HepG2 (cell line): ENCODE measurements around the gene ZSWIM6. TPM values are rescaled to one million over a fixed set of nuclear protein-coding genes. Genes with fewer than 3 reads are reported as not detected.

ENCODE experiments used
- ATAC-seq: fragments of 200-7000 bp; cut with Tn5 transposase; 3 replicates; pipeline ENCODE4 v1.9.1; 2020; ENCODE audit warnings: mild to moderate bottlenecking, moderate library complexity
- BruUV-seq: library from RNA; stranded (reverse); fragments of 400-500 nt; replicated peaks from 2 replicates; lab custom pipeline; 2021; lab: Mats Ljungman, UMichigan
- CTCF ChIA-PET: fragments of 300-600 bp; formaldehyde crosslinking; extraction: SDS; loops from one replicate; lab custom pipeline; 2021; ENCODE audit warnings: low total read pairs, inconsistent platforms, low intra/inter-chr PET ratio; lab: Yijun Ruan, JAX
- POLR2A ChIA-PET: fragments of 350-600 bp; sonication (Branson Sonifier 250); formaldehyde crosslinking; loops from one replicate; lab custom pipeline; 2020; ENCODE audit warnings: antibody characterized with exemption, inconsistent platforms; lab: Yijun Ruan, JAX
- DNase-seq: peaks from one replicate; pipeline ENCODE4 v3.0.0-alpha.2; 2015; ENCODE audit warnings: low spot score
- FAIRE-seq: peaks from 3 replicates; lab custom pipeline; 2011; peaks lifted over from hg19 to GRCh38; lab: Jason Lieb, UNC
- H2AFZ ChIP-seq: one replicate; pipeline ENCODE4 v1.6.1; 2011; ENCODE audit warnings: low read length, inconsistent platforms
- H3K27ac ChIP-seq: fragments of 300-600 bp; 3 replicates; pipeline ENCODE4 v1.8.0; 2011; ENCODE audit warnings: mixed run types, mild to moderate bottlenecking, mixed read lengths, low read length, inconsistent platforms; ENCODE audit not compliant: insufficient read depth; ENCODE audit errors: extremely low read length
- H3K27me3 ChIP-seq, 2 experiments: fragments of 200-600 bp in 1 of 2; 2 replicates in 1 of 2; 3 replicates in 1 of 2; pipeline versions ENCODE4 v1.6.0 to v1.8.0; 2011; ENCODE audit warnings: low read length in 2 of 2, mild to moderate bottlenecking in 2 of 2, moderate library complexity in 2 of 2, inconsistent platforms in 1 of 2; ENCODE audit not compliant: insufficient read depth in 2 of 2, control insufficient read depth in 1 of 2
- H3K36me3 ChIP-seq, 2 experiments: fragments of 200-600 bp in 1 of 2; replicated peaks in 1 of 2; 2 replicates in 1 of 2; 3 replicates in 1 of 2; pipeline versions ENCODE4 v1.5.1 to v1.8.0; 2011; ENCODE audit warnings: low read length in 2 of 2, inconsistent platforms in 1 of 2; ENCODE audit not compliant: insufficient read depth in 2 of 2, control insufficient read depth in 1 of 2
- H3K4me1 ChIP-seq: 2 replicates; pipeline ENCODE4 v1.5.1; 2012; ENCODE audit warnings: low read length, inconsistent platforms; ENCODE audit not compliant: insufficient read depth
- H3K4me2 ChIP-seq: 2 replicates; pipeline ENCODE4 v1.6.0; 2011; ENCODE audit warnings: low read depth, low read length, inconsistent platforms
- H3K4me3 ChIP-seq, 3 experiments: fragments of 200-600 bp in 1 of 3; sonication (generic), shearing (Covaris generic) in 1 of 3; replicated peaks in 1 of 3; 2 replicates each; pipeline ENCODE4 v1.5.1; 2011 to 2016; ENCODE audit warnings: low read length in 3 of 3, inconsistent platforms in 2 of 3, low read depth in 2 of 3, mild to moderate bottlenecking in 2 of 3, control low read depth in 1 of 3, mixed read lengths in 1 of 3; ENCODE audit not compliant: insufficient read depth in 1 of 3
- H3K79me2 ChIP-seq: one replicate; pipeline ENCODE4 v1.6.1; 2011; ENCODE audit warnings: low read length, inconsistent platforms; ENCODE audit not compliant: insufficient read depth
- H3K9ac ChIP-seq: 2 replicates; pipeline ENCODE4 v1.6.0; 2011; ENCODE audit warnings: mild to moderate bottlenecking, low read depth, low read length, inconsistent platforms; ENCODE audit not compliant: insufficient read depth
- H3K9me3 ChIP-seq: 2 replicates; pipeline ENCODE4 v1.5.1; 2012; ENCODE audit warnings: mild to moderate bottlenecking, low read length
- H4K20me1 ChIP-seq: 2 replicates; pipeline ENCODE4 v1.6.0; 2011; ENCODE audit warnings: inconsistent platforms, mild to moderate bottlenecking, low read length, moderate library complexity; ENCODE audit not compliant: insufficient read depth
- ATF7 ChIP-seq, 2 experiments: fragments of 450-650 bp in 1 of 2; sonication (generic) in 1 of 2; formaldehyde crosslinking in 1 of 2; IDR thresholded peaks; 2 replicates each; pipeline versions ENCODE4 v1.4.0 to v1.6.1; 2016 to 2020; ENCODE audit warnings: antibody characterized with exemption in 1 of 2, mild to moderate bottlenecking in 1 of 2, missing genetic modification reagents in 1 of 2
- BRCA1 ChIP-seq: sonication (generic); formaldehyde crosslinking; IDR thresholded peaks from 2 replicates; pipeline ENCODE4 v1.4.0; 2020; ENCODE audit warnings: missing genetic modification reagents
- HMGA1 ChIP-seq: sonication (generic); formaldehyde crosslinking; conservative IDR thresholded peaks from 2 replicates; pipeline ENCODE4 v1.4.0; 2020; ENCODE audit warnings: missing genetic modification reagents
- HOXA5 ChIP-seq: sonication (generic); formaldehyde crosslinking; IDR thresholded peaks from 2 replicates; pipeline ENCODE4 v1.4.0; 2020; ENCODE audit warnings: missing genetic modification reagents
- KLF15 ChIP-seq: sonication (generic); formaldehyde crosslinking; IDR thresholded peaks from 2 replicates; pipeline ENCODE4 v1.8.1; 2023; ENCODE audit warnings: borderline replicate concordance, mild to moderate bottlenecking, inconsistent platforms, missing genetic modification reagents, mixed read lengths
- NCOA1 ChIP-seq: sonication (generic); formaldehyde crosslinking; IDR thresholded peaks from 2 replicates; pipeline ENCODE4 v1.9.0; 2021; ENCODE audit warnings: missing genetic modification reagents
- ZNF232 ChIP-seq: sonication (generic); formaldehyde crosslinking; IDR thresholded peaks from 2 replicates; pipeline ENCODE4 v1.4.0; 2020; ENCODE audit warnings: missing genetic modification reagents, borderline replicate concordance
- ZSCAN30 ChIP-seq: sonication (generic); formaldehyde crosslinking; IDR thresholded peaks from 2 replicates; pipeline ENCODE4 v1.5.0; 2020; ENCODE audit warnings: mild to moderate bottlenecking, missing genetic modification reagents
- WGBS: methylation state at CpG from one replicate; pipeline ENCODE4 v1.1.6; 2017; ENCODE audit warnings: low lambda C conversion rate; 5-methylcytosine and 5-hydroxymethylcytosine counted together
- in situ Hi-C: cut with HindIII; loops from 2 replicates; pipeline ENCODE4 v1.10.0; 2017; ENCODE audit warnings: low pct_unique_long_range_greater_than_20kb; ENCODE audit not compliant: extremely low pct_ligation_motif_present
- intact Hi-C: fragments of 100-400 bp; cut with micrococcal nuclease; formaldehyde crosslinking; loops from one replicate; pipeline ENCODE4 v1.10.0; 2022; ENCODE audit not compliant: unreplicated experiment
- polyA plus RNA-seq, 8 experiments: library from polyadenylated mRNA; depleted of rRNA in 3 of 8; stranded (reverse) in 7 of 8; unstranded in 1 of 8; fragments of >200 nt; fragmentation: Illumina TruSeq in 4 of 8; extraction: Trizol in 4 of 8; gene quantifications; 2 replicates each; pipeline versions ENCODE4 v1.2.1 to v1.2.3, GENCODE V29; 2011 to 2016; ENCODE audit warnings: low read depth in 4 of 8, missing spikeins in 1 of 8, mixed read lengths in 1 of 8; ENCODE audit not compliant: insufficient read depth in 1 of 8
- total RNA-seq, 5 experiments: library from RNA; depleted of rRNA; stranded (reverse); fragments of >200 nt; fragmentation: Illumina TruSeq; extraction: Trizol; gene quantifications; 2 replicates each; pipeline ENCODE4 v1.2.3, GENCODE V29; 2016; ENCODE audit warnings: low read depth in 1 of 5
- TF ChIP-seq, protein P1 (sequence below): IDR thresholded peaks from 2 replicates; pipeline ENCODE4 v1.6.1; 2016; ENCODE audit warnings: mild to moderate bottlenecking
- TF ChIP-seq, protein P2 (sequence below): sonication (generic); formaldehyde crosslinking; IDR thresholded peaks from 2 replicates; pipeline ENCODE4 v1.5.0; 2020; ENCODE audit warnings: missing genetic modification reagents
- TF ChIP-seq, protein P3 (sequence below): sonication (generic); formaldehyde crosslinking; IDR thresholded peaks from 2 replicates; pipeline ENCODE4 v1.8.0; 2022; ENCODE audit warnings: missing genetic modification reagents, low read depth, mild to moderate bottlenecking, borderline replicate concordance
- TF ChIP-seq, protein P4 (sequence below): IDR thresholded peaks from 2 replicates; pipeline ENCODE4 v1.6.1; 2016

ZSWIM6 gene
- total and polyA plus RNA-seq, 2 of the 13 experiments (the other 11 are each of a cell fraction or from before 2014, with no cell fraction given) = 0.82 to 1.9 TPM

DNA sequence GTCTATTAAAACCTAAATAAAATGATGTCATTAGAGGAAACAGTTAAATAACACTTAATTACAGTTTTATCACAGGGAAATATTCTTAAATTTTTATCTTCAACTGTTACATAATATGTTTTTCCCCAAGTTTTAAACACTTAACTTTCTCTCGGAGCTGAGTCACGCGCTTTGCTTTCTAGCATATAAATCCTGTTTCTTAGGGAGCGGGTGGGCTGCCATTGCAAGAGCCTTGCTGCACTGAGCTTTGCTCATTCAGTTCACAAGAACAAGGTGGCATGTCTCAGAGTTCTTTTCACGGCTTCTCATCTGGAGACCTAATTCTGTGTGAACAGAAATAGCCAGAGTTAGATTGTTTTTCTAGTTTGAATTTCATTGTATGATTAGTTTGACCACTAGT is 166.1 kb downstream of the ZSWIM6 start:
- Histone ChIP-seq H4K20me1 (no peaks in the 10 kb centered on the region), H3K4me2 (no peak overlapping the region), H3K27me3 (no peaks in the 10 kb centered on the region; a peak in 1 of 5 replicates), H3K4me1 (no peaks in the 10 kb centered on the region), H3K79me2 (no peaks in the 10 kb centered on the region), H2AFZ (no peak overlapping the region), H3K4me3 (no peak overlapping the region), H3K36me3 (no peaks in the 10 kb centered on the region), H3K9ac (no peak overlapping the region), H3K9me3 (no peaks in the 10 kb centered on the region), H3K27ac (no peak overlapping the region)
- no TSS peak for BruUV-seq
- FAIRE-seq (no peak), DNase-seq (no peak), ATAC-seq (no peak)
- WGBS = 63% methylated on average over 5 of the region's 5 CpGs
- no peak for TF ChIP-seq ZSCAN30
- no peak for TF ChIP-seq ZNF232 (CRISPR knock-in tag)
- peak; percentile 20; the same call in 1 of the 2 replicates for TF ChIP-seq ATF7 (IDR thresholded peaks at IDR 0.05)
- no peak for TF ChIP-seq ATF7 (CRISPR knock-in tag; IDR thresholded peaks at IDR 0.05)
- TF ChIP-seq, protein P1, sequence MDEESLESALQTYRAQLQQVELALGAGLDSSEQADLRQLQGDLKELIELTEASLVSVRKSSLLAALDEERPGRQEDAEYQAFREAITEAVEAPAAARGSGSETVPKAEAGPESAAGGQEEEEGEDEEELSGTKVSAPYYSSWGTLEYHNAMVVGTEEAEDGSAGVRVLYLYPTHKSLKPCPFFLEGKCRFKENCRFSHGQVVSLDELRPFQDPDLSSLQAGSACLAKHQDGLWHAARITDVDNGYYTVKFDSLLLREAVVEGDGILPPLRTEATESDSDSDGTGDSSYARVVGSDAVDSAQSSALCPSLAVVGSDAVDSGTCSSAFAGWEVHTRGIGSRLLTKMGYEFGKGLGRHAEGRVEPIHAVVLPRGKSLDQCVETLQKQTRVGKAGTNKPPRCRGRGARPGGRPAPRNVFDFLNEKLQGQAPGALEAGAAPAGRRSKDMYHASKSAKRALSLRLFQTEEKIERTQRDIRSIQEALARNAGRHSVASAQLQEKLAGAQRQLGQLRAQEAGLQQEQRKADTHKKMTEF (CRISPR knock-in tag) = no peak
- ChIA-PET CTCF (no interaction called here), POLR2A (no interaction called here)
- in situ Hi-C loops (no loop called here), intact Hi-C loops (no loop called here)

DNA sequence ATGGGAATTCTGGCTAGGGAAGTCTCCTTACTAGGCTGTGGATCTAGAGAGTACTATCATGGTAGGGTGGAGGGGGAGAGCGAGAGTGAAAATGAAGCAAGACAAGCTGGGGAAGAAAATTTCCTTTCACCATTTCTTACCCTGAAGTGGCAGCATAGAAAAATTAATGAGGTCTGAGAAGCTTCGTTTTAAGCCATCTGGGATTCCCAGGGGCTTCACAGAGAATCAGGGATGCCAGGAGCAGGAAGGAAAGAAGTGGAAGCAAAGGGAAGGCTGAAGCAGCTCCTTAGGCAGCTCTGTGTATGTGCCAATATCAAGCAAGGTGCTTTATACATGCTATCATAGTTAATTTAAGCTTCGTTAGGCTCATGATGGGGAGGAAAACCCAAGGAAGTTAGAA is 169.9 kb downstream of the ZSWIM6 start:
- Histone ChIP-seq H3K9ac (no peak overlapping the region), H3K4me2 (no peak overlapping the region), H3K4me3 (no peak overlapping the region), H4K20me1 (no peaks in the 10 kb centered on the region), H3K9me3 (no peaks in the 10 kb centered on the region), H3K27ac (no peak overlapping the region), H3K79me2 (no peaks in the 10 kb centered on the region), H3K36me3 (no peaks in the 10 kb centered on the region), H2AFZ (no peak overlapping the region), H3K4me1 (no peaks in the 10 kb centered on the region), H3K27me3 (no peaks in the 10 kb centered on the region)
- ChIA-PET CTCF (no interaction called here), POLR2A (no interaction called here)
- ATAC-seq (no peak), FAIRE-seq (no peak), DNase-seq (no peak)
- WGBS = 53% methylated on average over 3 of the region's 3 CpGs
- intact Hi-C loops = no loop called here
- in situ Hi-C loops = no loop called here
- no TSS peak for BruUV-seq
- no peak for TF ChIP-seq BRCA1 (CRISPR knock-in tag)
- no peak for TF ChIP-seq KLF15 (CRISPR knock-in tag)
- TF ChIP-seq ZNF232 (CRISPR knock-in tag) = no peak
- no peak for TF ChIP-seq HMGA1 (CRISPR knock-in tag)
- TF ChIP-seq, protein P2, sequence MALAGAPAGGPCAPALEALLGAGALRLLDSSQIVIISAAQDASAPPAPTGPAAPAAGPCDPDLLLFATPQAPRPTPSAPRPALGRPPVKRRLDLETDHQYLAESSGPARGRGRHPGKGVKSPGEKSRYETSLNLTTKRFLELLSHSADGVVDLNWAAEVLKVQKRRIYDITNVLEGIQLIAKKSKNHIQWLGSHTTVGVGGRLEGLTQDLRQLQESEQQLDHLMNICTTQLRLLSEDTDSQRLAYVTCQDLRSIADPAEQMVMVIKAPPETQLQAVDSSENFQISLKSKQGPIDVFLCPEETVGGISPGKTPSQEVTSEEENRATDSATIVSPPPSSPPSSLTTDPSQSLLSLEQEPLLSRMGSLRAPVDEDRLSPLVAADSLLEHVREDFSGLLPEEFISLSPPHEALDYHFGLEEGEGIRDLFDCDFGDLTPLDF (CRISPR knock-in tag) = no peak
- no peak for TF ChIP-seq NCOA1 (CRISPR knock-in tag)
- TF ChIP-seq, protein P3, sequence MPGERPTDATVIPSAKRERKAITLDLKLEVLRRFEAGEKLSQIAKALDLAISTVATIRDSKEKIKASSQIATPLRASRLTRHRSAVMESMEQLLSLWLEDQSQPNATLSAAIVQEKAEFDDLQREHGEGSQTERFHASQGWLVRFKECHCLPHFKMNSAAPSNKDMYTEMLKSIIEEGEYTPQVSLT = no peak
- TF ChIP-seq HOXA5 (CRISPR knock-in tag) = no peak
- TF ChIP-seq, protein P4, sequence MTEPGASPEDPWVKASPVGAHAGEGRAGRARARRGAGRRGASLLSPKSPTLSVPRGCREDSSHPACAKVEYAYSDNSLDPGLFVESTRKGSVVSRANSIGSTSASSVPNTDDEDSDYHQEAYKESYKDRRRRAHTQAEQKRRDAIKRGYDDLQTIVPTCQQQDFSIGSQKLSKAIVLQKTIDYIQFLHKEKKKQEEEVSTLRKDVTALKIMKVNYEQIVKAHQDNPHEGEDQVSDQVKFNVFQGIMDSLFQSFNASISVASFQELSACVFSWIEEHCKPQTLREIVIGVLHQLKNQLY (CRISPR knock-in tag) = no peak
